SK-N-SH (cell line): Measurements from ENCODE around the gene CCNG2. TPM values are rescaled to one million over a fixed set of nuclear protein-coding genes. Genes with fewer than 3 reads are reported as not detected.

Source experiments
- CTCF ChIA-PET: fragments of 300-600, 350-600 bp; formaldehyde crosslinking; extraction: SDS; loops from one replicate; lab custom pipeline; 2021; lab: Yijun Ruan, JAX
- POLR2A ChIA-PET: fragments of 350-600 bp; sonication (Branson Sonifier 250); formaldehyde crosslinking; extraction: SDS; loops from one replicate; lab custom pipeline; 2020; ENCODE audit warnings: antibody characterized with exemption, inconsistent platforms; lab: Yijun Ruan, JAX
- DNase-seq: peaks from one replicate; pipeline ENCODE4 v3.0.0; 2012
- H2AFZ ChIP-seq: fragments of 200-600 bp; sonication (generic); 2 replicates; pipeline ENCODE4 v1.8.1; 2016; ENCODE audit warnings: antibody characterized with exemption, mild to moderate bottlenecking, low read depth
- H3F3A ChIP-seq: fragments of 200-600 bp; sonication (generic); replicated peaks from 2 replicates; pipeline ENCODE3; 2016; ENCODE audit warnings: antibody characterized with exemption, mild to moderate bottlenecking; ENCODE audit not compliant: insufficient read depth
- H3K27ac ChIP-seq, 2 experiments: fragments of 200-500 bp in 1 of 2; fragments of 200-600 bp in 1 of 2; sonication (Bioruptor generic) in 1 of 2; sonication (generic), shearing (Covaris generic) in 1 of 2; 2 replicates each; pipeline versions ENCODE4 v1.5.1 to v1.6.1; 2014 to 2016; ENCODE audit warnings: low read depth in 2 of 2, inconsistent platforms in 1 of 2, low read length in 1 of 2, mild to moderate bottlenecking in 1 of 2, mixed read lengths in 1 of 2
- H3K27me3 ChIP-seq: fragments of 200-600 bp; sonication (generic), shearing (Covaris generic); 2 replicates; pipeline ENCODE4 v1.6.1; 2016; ENCODE audit warnings: mixed run types; ENCODE audit not compliant: insufficient read depth
- H3K36me3 ChIP-seq, 2 experiments: fragments of 200-500 bp in 1 of 2; fragments of 200-600 bp in 1 of 2; sonication (Bioruptor generic) in 1 of 2; sonication (generic) in 1 of 2; replicated peaks in 1 of 2; 2 replicates each; pipeline versions ENCODE3 to v1.5.1; 2014 to 2016; ENCODE audit warnings: low read length in 1 of 2, mild to moderate bottlenecking in 1 of 2; ENCODE audit not compliant: insufficient read depth in 2 of 2, control insufficient read depth in 1 of 2
- H3K4me1 ChIP-seq, 2 experiments: fragments of 200-500 bp in 1 of 2; fragments of 200-600 bp in 1 of 2; sonication (Bioruptor generic) in 1 of 2; sonication (generic), shearing (Covaris generic) in 1 of 2; 2 replicates each; pipeline versions ENCODE4 v1.5.1 to v1.6.1; 2014 to 2016; ENCODE audit warnings: low read depth in 1 of 2, low read length in 1 of 2, mixed run types in 1 of 2; ENCODE audit not compliant: insufficient read depth in 2 of 2, control insufficient read depth in 1 of 2
- H3K4me2 ChIP-seq: fragments of 200-600 bp; sonication (generic), shearing (Covaris generic); 2 replicates; pipeline ENCODE4 v1.6.1; 2017; ENCODE audit warnings: mixed run types
- H3K4me3 ChIP-seq, 2 experiments: fragments of 200-500 bp in 1 of 2; fragments of 200-600 bp in 1 of 2; sonication (Bioruptor generic) in 1 of 2; sonication (generic), shearing (Covaris generic) in 1 of 2; 2 replicates each; pipeline versions ENCODE4 v1.5.1 to v1.8.1; 2014 to 2016; ENCODE audit warnings: low read depth in 2 of 2, inconsistent platforms in 1 of 2, low read length in 1 of 2, mild to moderate bottlenecking in 1 of 2, mixed read lengths in 1 of 2, moderate library complexity in 1 of 2
- H3K79me2 ChIP-seq: fragments of 200-600 bp; sonication (generic); 2 replicates; pipeline ENCODE4 v1.8.1; 2017; ENCODE audit warnings: mild to moderate bottlenecking; ENCODE audit not compliant: insufficient read depth
- H3K9ac ChIP-seq: fragments of 200-600 bp; sonication (generic); 2 replicates; pipeline ENCODE4 v1.6.1; 2017; ENCODE audit warnings: mixed run types
- H3K9me2 ChIP-seq: fragments of 200-600 bp; sonication (generic); 2 replicates; pipeline ENCODE4 v1.6.1; 2017; ENCODE audit warnings: mixed run types
- H3K9me3 ChIP-seq: fragments of 200-600 bp; sonication (generic); 2 replicates; pipeline ENCODE4 v1.6.1; 2017; ENCODE audit warnings: mixed run types, mild to moderate bottlenecking, moderate library complexity
- H4K20me1 ChIP-seq: fragments of 200-600 bp; sonication (generic); 2 replicates; pipeline ENCODE4 v1.6.1; 2017; ENCODE audit warnings: mild to moderate bottlenecking, mixed run types; ENCODE audit not compliant: insufficient read depth
- CTCF ChIP-seq: fragments of 200-600 bp; sonication (generic); IDR thresholded peaks from 2 replicates; pipeline ENCODE4 v1.6.1; 2017; ENCODE audit warnings: antibody characterized with exemption, mild to moderate bottlenecking, moderate library complexity
- FOSL2 ChIP-seq: IDR thresholded peaks from 2 replicates; pipeline ENCODE4 v1.4.0; 2012; ENCODE audit warnings: low read depth, mild to moderate bottlenecking, moderate library complexity, borderline replicate concordance
- FOXJ3 ChIP-seq: sonication (generic); formaldehyde crosslinking; IDR thresholded peaks from 2 replicates; pipeline ENCODE4 v1.5.1; 2020; ENCODE audit warnings: mild to moderate bottlenecking, missing genetic modification reagents
- GABPA ChIP-seq: IDR thresholded peaks from 2 replicates; pipeline ENCODE4 v1.4.0; 2012; ENCODE audit warnings: low read depth, mild to moderate bottlenecking
- MAX ChIP-seq: IDR thresholded peaks from 2 replicates; pipeline ENCODE4 v1.4.0; 2012; ENCODE audit warnings: low read depth
- NFIC ChIP-seq: IDR thresholded peaks from 2 replicates; pipeline ENCODE4 v1.4.0; 2012; ENCODE audit warnings: borderline replicate concordance
- PBX3 ChIP-seq: IDR thresholded peaks from 2 replicates; pipeline ENCODE4; 2012
- POLR2AphosphoS5 ChIP-seq: IDR thresholded peaks from 2 replicates; pipeline ENCODE4 v1.6.1; 2012; ENCODE audit warnings: low read depth, low read length
- RAD21 ChIP-seq: IDR thresholded peaks from 2 replicates; pipeline ENCODE4 v1.6.1; 2012; ENCODE audit warnings: mild to moderate bottlenecking, low read length
- REST ChIP-seq: IDR thresholded peaks from 2 replicates; pipeline ENCODE4 v1.6.1; 2012; ENCODE audit warnings: mild to moderate bottlenecking, low read depth, low read length, moderate library complexity
- SIN3A ChIP-seq: IDR thresholded peaks from 2 replicates; pipeline ENCODE4 v1.6.1; 2012; ENCODE audit warnings: low read depth, mild to moderate bottlenecking, low read length, moderate library complexity, borderline replicate concordance
- TCF12 ChIP-seq: IDR thresholded peaks from 2 replicates; pipeline ENCODE4 v1.4.0; 2012
- TEAD4 ChIP-seq: IDR thresholded peaks from 2 replicates; pipeline ENCODE4 v1.4.0; 2012; ENCODE audit warnings: mild to moderate bottlenecking, borderline replicate concordance; ENCODE audit not compliant: insufficient read depth
- USF2 ChIP-seq: fragments of 150-350 bp; IDR thresholded peaks from 2 replicates; pipeline ENCODE4 v1.6.1; 2017; ENCODE audit warnings: antibody characterized with exemption, low read length, low read depth, borderline replicate concordance
- YY1 ChIP-seq: IDR thresholded peaks from 2 replicates; pipeline ENCODE4 v1.4.0; 2012; ENCODE audit warnings: low read depth, mild to moderate bottlenecking
- WGBS: methylation state at CpG from one replicate; pipeline ENCODE4 v1.1.6; 2017; ENCODE audit warnings: low lambda C conversion rate; 5-methylcytosine and 5-hydroxymethylcytosine counted together
- polyA plus RNA-seq, 3 experiments: library from polyadenylated mRNA; depleted of rRNA; stranded (reverse); fragments of >200 nt; gene quantifications; 2 replicates each; pipeline ENCODE4 v1.2.3, GENCODE V29; 2012

The CCNG2 gene
- polyA plus RNA-seq, 1 of the 3 experiments (the other 2 are of a cell fraction) = 8.9 TPM

GRCh38 chr4:77153006-77153405 lies 4.0 kb upstream of the CCNG2 start:
- Histone ChIP-seq H4K20me1 (no peaks in the 10 kb centered on the region), H3K4me3 (no peak overlapping the region), H3K36me3 (no peaks in the 10 kb centered on the region), H3K9me2 (no peaks in the 10 kb centered on the region), H3K4me2 (no peak overlapping the region), H3K27me3 (no peaks in the 10 kb centered on the region), H3K4me1 (peaks cover 0 to 5% of the 10 kb centered on the region in 2 experiments; a peak in 2 of 4 replicates), H3F3A (no peaks in the 10 kb centered on the region), H2AFZ (no peak overlapping the region), H3K79me2 (peaks cover 7% of the 10 kb centered on the region), H3K9ac (no peak overlapping the region), H3K27ac (no peak overlapping the region), H3K9me3 (no peaks in the 10 kb centered on the region)
- ChIA-PET POLR2A (no interaction called here), CTCF (interaction anchor here (1.2 to 8.5 kb wide), 2 partner anchors 14 to 57 kb away, joined by 5 to 41 read pairs; no protein-coding TSS in a partner anchor)
- TF ChIP-seq FOSL2 = no peak
- TF ChIP-seq YY1 = no peak
- no peak for TF ChIP-seq PBX3
- no peak for TF ChIP-seq CTCF
- TF ChIP-seq NFIC = no peak
- no peak for TF ChIP-seq POLR2AphosphoS5
- no peak for TF ChIP-seq RAD21
- TF ChIP-seq TEAD4 = no peak
- TF ChIP-seq USF2 = no peak
- no peak for TF ChIP-seq MAX
- 57% methylated on average over 2 of the region's 3 CpGs for WGBS
- DNase-seq = no peak

- POLR2A ChIA-PET = no interaction called here
- no peak overlapping the region for H3K27ac ChIP-seq
These were observed 2.9 kb upstream of the CCNG2 start for GRCh38 chr4:77154065-77154464.

More at GRCh38 chr4:77154065-77154464, 2.9 kb upstream of the CCNG2 start:
- Histone ChIP-seq H3K9me2 (no peaks in the 10 kb centered on the region), H3K4me3 (no peak overlapping the region), H3K4me2 (no peak overlapping the region), H3K36me3 (peaks cover under 1 to 4% of the 10 kb centered on the region in 2 experiments), H3K79me2 (peaks cover 17% of the 10 kb centered on the region), H3K9ac (no peak overlapping the region), H3K27me3 (no peaks in the 10 kb centered on the region), H3K9me3 (no peaks in the 10 kb centered on the region), H3K4me1 (peaks cover under 1 to 12% of the 10 kb centered on the region in 2 experiments; a peak in 2 of 4 replicates), H4K20me1 (peaks cover 8% of the 10 kb centered on the region; the same call in 1 of the 2 replicates), H2AFZ (no peak overlapping the region)
- no peak for DNase-seq
- CTCF ChIA-PET = interaction anchor here (0.9 to 8.5 kb wide), 6 partner anchors 11 to 58 kb away, joined by 3 to 41 read pairs (median 6); no protein-coding TSS in a partner anchor
- TF ChIP-seq POLR2AphosphoS5 (no peak), GABPA (no peak), FOXJ3 (CRISPR knock-in tag) (no peak), SIN3A (no peak), YY1 (no peak), TCF12 (no peak), REST (no peak)
- TF ChIP-seq, all 33 proteins: peak for 0
- H3F3A ChIP-seq = peaks cover 6% of the 10 kb centered on the region
